ENCODE data around the gene CD6. TPM values are rescaled to one million over a fixed set of nuclear protein-coding genes. Genes with fewer than 3 reads are reported as not detected.

The CD6 gene
- total and polyA plus RNA-seq, 10 of the 15 experiments (the other 5 are each of a cell fraction or from before 2014, with no cell fraction given) = 0.37 to 17.6 (median 6.2) TPM

DNA sequence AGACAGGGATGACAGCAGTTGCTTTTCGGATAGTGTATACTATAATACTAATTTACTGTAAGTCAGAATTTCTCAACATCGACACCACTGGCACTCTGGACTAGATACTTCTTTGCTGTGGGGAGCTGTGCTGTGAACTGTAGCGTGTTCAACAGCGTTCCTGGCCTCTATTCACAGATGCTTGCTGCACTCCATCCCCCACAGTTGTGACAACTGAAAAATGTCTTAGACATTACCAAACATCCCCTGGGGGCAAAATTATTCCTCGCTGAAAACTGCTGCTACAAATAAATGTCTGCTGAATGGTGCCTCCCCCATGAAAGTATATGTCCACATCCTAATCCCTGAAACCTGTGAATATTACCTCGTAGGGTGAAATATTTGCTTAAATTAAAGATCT, 12.0 kb upstream of the CD6 start:
- ChIA-PET SMC1A (ENCODE audit: uncharacterized antibody, unreplicated experiment) (interaction anchor here (0.8 to 0.9 kb wide), 2 partner anchors 9 to 11 kb away, joined by 3 to 4 read pairs; no protein-coding TSS in a partner anchor), CTCF (interaction anchor here (1.5 kb wide), 1 partner anchor 10 kb away, joined by 5 read pairs; no protein-coding TSS in a partner anchor)
- H3K27me3 ChIP-seq (replicated peaks in 1 of 2; ENCODE audit: control insufficient read depth in 2 of 2, insufficient read depth in 2 of 2, low read length in 1 of 2) = no peaks in the 10 kb centered on the region
- TF ChIP-seq KLF5 (IDR thresholded peaks at IDR 0.05; ENCODE audit: partially characterized antibody) (no peak), PAX8 (IDR thresholded peaks at IDR 0.05) (no peak), CBX3 (IDR thresholded peaks at IDR 0.05; ENCODE audit: borderline replicate concordance, low read depth) (no peak), ZBED1 (IDR thresholded peaks at IDR 0.05; ENCODE audit: borderline replicate concordance) (no peak), PRDM15 (CRISPR knock-in tag; IDR thresholded peaks at IDR 0.05) (no peak), RAD51 (IDR thresholded peaks at IDR 0.05) (no peak), KDM1A (IDR thresholded peaks at IDR 0.05; ENCODE audit: borderline replicate concordance) (no peak), EGR1 (IDR thresholded peaks at IDR 0.05; ENCODE audit: borderline replicate concordance in 1 of 2, low read depth in 2 of 2, low read length in 2 of 2) (no peak), CREB1 (IDR thresholded peaks at IDR 0.05; ENCODE audit: low read depth) (no peak), TCF3 (IDR thresholded peaks at IDR 0.05; ENCODE audit: borderline replicate concordance, insufficient read depth, low read depth, low read length) (no peak), SREBF1 (IDR thresholded peaks at IDR 0.05; ENCODE audit: low read length) (no peak), NRF1 (conservative IDR thresholded peaks at IDR 0.05; ENCODE audit: low read depth, low read length) (no peak), JUNB (IDR thresholded peaks at IDR 0.05) (no peak), HDGF (IDR thresholded peaks at IDR 0.05) (no peak), POLR2A (IDR thresholded peaks at IDR 0.05; ENCODE audit: low read depth, low read length) (no peak), NR2C1 (IDR thresholded peaks at IDR 0.05) (no peak)
- TF ChIP-seq, protein P1, sequence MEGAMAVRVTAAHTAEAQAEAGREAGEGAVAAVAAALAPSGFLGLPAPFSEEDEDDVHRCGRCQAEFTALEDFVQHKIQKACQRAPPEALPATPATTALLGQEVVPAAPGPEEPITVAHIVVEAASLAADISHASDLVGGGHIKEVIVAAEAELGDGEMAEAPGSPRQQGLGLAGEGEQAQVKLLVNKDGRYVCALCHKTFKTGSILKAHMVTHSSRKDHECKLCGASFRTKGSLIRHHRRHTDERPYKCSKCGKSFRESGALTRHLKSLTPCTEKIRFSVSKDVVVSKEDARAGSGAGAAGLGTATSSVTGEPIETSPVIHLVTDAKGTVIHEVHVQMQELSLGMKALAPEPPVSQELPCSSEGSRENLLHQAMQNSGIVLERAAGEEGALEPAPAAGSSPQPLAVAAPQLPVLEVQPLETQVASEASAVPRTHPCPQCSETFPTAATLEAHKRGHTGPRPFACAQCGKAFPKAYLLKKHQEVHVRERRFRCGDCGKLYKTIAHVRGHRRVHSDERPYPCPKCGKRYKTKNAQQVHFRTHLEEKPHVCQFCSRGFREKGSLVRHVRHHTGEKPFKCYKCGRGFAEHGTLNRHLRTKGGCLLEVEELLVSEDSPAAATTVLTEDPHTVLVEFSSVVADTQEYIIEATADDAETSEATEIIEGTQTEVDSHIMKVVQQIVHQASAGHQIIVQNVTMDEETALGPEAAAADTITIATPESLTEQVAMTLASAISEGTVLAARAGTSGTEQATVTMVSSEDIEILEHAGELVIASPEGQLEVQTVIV (IDR thresholded peaks at IDR 0.05; ENCODE audit: borderline replicate concordance, partially characterized antibody) = no peak
- TF ChIP-seq, protein P2, sequence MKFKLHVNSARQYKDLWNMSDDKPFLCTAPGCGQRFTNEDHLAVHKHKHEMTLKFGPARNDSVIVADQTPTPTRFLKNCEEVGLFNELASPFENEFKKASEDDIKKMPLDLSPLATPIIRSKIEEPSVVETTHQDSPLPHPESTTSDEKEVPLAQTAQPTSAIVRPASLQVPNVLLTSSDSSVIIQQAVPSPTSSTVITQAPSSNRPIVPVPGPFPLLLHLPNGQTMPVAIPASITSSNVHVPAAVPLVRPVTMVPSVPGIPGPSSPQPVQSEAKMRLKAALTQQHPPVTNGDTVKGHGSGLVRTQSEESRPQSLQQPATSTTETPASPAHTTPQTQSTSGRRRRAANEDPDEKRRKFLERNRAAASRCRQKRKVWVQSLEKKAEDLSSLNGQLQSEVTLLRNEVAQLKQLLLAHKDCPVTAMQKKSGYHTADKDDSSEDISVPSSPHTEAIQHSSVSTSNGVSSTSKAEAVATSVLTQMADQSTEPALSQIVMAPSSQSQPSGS (IDR thresholded peaks at IDR 0.05; ENCODE audit: low read length) = no peak

More for the DNA sequence above, 12.0 kb upstream of the CD6 start:
- ChIA-PET POLR2A (no interaction called here), RAD21 (ENCODE audit: unreplicated experiment) (interaction anchor here (1.8 kb wide), 1 partner anchor 45 kb away, joined by 3 read pairs; the partner anchor contains the start of gene TMEM109)
- in situ Hi-C loops (cut with MboI) (no loop called here), intact Hi-C loops (cut with micrococcal nuclease; ENCODE audit: unreplicated experiment) (loop anchor here (10.0 kb wide), 1 partner anchor 115 kb away; the partner anchor contains the start of gene CCDC86)
- H3K9ac ChIP-seq (ENCODE audit: control insufficient read depth, insufficient read depth, low read length) = no peak overlapping the region
- H3K9me3 ChIP-seq (replicated peaks; ENCODE audit: control insufficient read depth, insufficient read depth, low read length) = no peaks in the 10 kb centered on the region; the same call in 2 of the 3 replicates
- DNase-seq (ENCODE audit: low read depth, low spot score) = no peak
- no peak for ATAC-seq
- H3K79me2 ChIP-seq (ENCODE audit: control insufficient read depth, insufficient read depth, low read length) = no peaks in the 10 kb centered on the region
- H4K20me1 ChIP-seq (ENCODE audit: control insufficient read depth, insufficient read depth) = no peaks in the 10 kb centered on the region
- no peak overlapping the region for H2AFZ ChIP-seq (ENCODE audit: control insufficient read depth, low read depth, low read length)
- no TSS peak for BruUV-seq (replicated peaks)
- 49% methylated on average over 6 of the region's 6 CpGs for WGBS (ENCODE audit: insufficient coverage, insufficient replicate concordance, low lambda C conversion rate, missing lambda C conversion rate)
- H3K36me3 ChIP-seq (ENCODE audit: control insufficient read depth in 2 of 2, insufficient read depth in 2 of 2, low read length in 1 of 2) = no peaks in the 10 kb centered on the region
- no peak for FAIRE-seq
- H3K27ac ChIP-seq (ENCODE audit: control insufficient read depth, insufficient read depth) = no peak overlapping the region
- H3K4me1 ChIP-seq (ENCODE audit: control insufficient read depth, insufficient read depth, low read length) = peaks cover 11% of the 10 kb centered on the region
- H3K4me2 ChIP-seq (ENCODE audit: control insufficient read depth, insufficient read depth) = no peak overlapping the region
- no peak overlapping the region for H3K4me3 ChIP-seq
